Measurements from ENCODE around the gene AR.

DNA sequence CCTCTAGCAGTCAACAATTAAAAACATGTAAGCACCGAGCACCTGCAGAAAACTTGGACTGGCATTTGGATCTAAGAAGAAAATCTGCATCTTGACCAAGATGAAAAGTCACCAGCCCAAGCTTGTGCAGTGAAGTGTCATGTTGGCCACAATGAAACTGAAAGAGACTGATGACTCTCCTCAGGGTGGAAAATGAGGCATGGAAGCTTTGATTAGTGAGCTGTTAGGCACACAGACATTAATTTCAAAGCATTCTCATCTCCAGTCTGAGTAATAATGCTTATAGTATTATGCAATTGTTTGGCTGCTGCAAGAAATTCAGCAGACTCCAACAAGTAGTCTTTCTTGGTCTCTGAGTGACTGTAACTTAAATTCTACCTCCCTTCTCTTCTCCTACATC is 150.1 kb downstream of the AR start:
- TF ChIP-seq, protein P1, sequence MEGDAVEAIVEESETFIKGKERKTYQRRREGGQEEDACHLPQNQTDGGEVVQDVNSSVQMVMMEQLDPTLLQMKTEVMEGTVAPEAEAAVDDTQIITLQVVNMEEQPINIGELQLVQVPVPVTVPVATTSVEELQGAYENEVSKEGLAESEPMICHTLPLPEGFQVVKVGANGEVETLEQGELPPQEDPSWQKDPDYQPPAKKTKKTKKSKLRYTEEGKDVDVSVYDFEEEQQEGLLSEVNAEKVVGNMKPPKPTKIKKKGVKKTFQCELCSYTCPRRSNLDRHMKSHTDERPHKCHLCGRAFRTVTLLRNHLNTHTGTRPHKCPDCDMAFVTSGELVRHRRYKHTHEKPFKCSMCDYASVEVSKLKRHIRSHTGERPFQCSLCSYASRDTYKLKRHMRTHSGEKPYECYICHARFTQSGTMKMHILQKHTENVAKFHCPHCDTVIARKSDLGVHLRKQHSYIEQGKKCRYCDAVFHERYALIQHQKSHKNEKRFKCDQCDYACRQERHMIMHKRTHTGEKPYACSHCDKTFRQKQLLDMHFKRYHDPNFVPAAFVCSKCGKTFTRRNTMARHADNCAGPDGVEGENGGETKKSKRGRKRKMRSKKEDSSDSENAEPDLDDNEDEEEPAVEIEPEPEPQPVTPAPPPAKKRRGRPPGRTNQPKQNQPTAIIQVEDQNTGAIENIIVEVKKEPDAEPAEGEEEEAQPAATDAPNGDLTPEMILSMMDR (IDR thresholded peaks at IDR 0.05; ENCODE audit: low read depth, low read length, missing input control), result no peak
- TF ChIP-seq GABPA (IDR thresholded peaks at IDR 0.05 in 1 of 2, conservative IDR thresholded peaks at IDR 0.05 in 1 of 2) (no peak), EGR1 (IDR thresholded peaks at IDR 0.05; ENCODE audit: low read depth in 2 of 2) (no peak), RAD21 (IDR thresholded peaks at IDR 0.05) (no peak), TAF1 (conservative IDR thresholded peaks at IDR 0.05) (no peak), NR2F2 (IDR thresholded peaks at IDR 0.05) (no peak), JUND (IDR thresholded peaks at IDR 0.05) (no peak)
- TF ChIP-seq, protein P2, sequence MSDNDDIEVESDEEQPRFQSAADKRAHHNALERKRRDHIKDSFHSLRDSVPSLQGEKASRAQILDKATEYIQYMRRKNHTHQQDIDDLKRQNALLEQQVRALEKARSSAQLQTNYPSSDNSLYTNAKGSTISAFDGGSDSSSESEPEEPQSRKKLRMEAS (IDR thresholded peaks at IDR 0.05), result no peak

Data from liver (tissue), 3 donors.